ENCODE results near the gene ADARB2.

Gene ADARB2

DNA sequence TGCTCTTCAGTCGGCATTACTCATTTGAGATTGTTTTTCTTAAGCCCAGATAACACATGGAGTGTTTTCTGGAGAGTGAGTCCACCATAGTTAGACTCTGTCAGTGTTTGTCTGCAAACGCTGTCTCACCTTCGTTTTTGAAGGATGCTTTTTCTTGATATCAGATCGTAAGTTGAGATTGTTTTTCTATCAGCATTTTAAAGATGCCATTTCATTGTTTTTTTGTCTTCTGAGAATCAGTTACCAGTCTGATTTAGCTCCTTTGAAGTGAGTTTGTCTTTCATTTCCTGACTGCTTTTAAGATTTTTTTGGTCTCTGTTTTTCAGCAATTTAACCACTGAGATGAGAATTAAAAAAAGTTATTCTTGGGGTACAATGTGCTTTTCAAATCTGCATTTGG lies 543.8 kb downstream of the ADARB2 start:
- Histone ChIP-seq H3K4me1 (peaks cover 40% of the 10 kb centered on the region), H3K4me2 (peak overlapping the region; percentile 68), H3K36me3 (no peaks in the 10 kb centered on the region)

DNA sequence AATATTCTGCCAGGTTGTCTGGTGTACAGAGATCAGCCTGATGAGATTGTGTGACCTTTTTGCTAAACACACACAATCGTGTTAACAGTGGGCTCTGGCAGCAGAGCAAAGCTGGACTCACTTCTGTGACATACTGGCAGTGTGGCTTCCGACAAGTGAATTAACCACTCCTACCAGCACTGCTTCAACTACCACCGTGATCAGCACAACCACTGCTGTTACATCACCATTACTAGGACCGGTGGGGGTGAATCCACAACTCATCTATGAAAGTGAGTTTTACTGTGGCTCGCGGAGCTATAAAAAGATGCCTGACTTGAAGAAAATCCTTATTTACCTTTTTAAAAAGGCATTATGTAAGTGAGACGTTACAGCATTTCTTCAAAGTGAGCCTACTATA lies 545.6 kb downstream of the ADARB2 start:
- H3K36me3 ChIP-seq, result no peaks in the 10 kb centered on the region
- no peak overlapping the region for H3K27ac ChIP-seq
- no peak for TF ChIP-seq Cebpa-rat (IDR thresholded peaks at IDR 0.05)
- no peak overlapping the region for H3K9ac ChIP-seq
- H4K20me1 ChIP-seq, result no peaks in the 10 kb centered on the region
- H3K4me1 ChIP-seq, result peaks cover 51% of the 10 kb centered on the region
- no peaks in the 10 kb centered on the region for H3K9me3 ChIP-seq
- H3K27me3 ChIP-seq, result no peaks in the 10 kb centered on the region
- H3K4me2 ChIP-seq, result no peak overlapping the region
- no peak overlapping the region for H3K4me3 ChIP-seq

More for the DNA sequence above, 543.8 kb downstream of the ADARB2 start:
- H3K4me3 ChIP-seq, result no peak overlapping the region
- H3K9ac ChIP-seq, result 0 out of 2 replicates have a peak overlapping the region, but pooled peaks have one; percentile 28
- H3K27ac ChIP-seq, result no peak overlapping the region
- H3K9me3 ChIP-seq, result no peaks in the 10 kb centered on the region
- no peaks in the 10 kb centered on the region for H3K27me3 ChIP-seq
- no peak for TF ChIP-seq Cebpa-rat (IDR thresholded peaks at IDR 0.05)
- H4K20me1 ChIP-seq, result no peaks in the 10 kb centered on the region

DNA sequence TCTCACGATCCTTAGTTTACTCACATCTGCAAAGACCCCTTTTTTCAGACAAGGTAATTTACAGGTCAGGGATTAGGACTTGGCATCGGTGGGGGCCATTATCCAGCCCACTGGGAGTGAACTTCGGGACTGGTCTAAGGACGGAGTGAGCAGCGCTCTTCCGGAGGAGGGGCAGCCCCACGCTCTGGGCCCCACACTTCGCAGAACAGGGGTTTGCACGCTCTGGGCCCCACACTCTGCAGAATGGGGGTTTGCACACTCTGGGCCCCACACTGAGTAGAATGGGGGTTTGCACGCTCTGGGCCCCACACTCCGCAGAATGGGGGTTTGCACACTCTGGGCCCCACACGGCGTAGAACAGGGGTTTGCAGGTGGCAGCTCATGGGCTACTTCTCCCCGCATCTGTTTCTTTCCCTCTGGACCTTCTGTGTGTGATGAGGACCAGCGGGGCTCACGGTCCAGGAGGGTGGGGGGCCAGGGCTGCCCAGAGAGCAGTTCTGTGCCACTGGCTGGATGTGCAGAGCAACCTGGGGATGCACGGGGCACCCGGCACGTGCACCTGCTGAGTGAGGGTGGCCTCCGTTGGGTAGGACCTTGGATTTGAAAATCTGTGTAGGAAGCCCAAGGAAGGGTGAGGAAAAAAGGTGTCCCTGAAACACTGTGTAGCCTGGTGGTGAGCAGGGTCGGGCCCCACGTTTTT lies 546.4 kb downstream of the ADARB2 start:
- H3K27ac ChIP-seq, result no peak overlapping the region
- H4K20me1 ChIP-seq, result no peaks in the 10 kb centered on the region
- H3K9ac ChIP-seq, result no peak overlapping the region
- H3K4me1 ChIP-seq, result peaks cover 59% of the 10 kb centered on the region
- TF ChIP-seq Cebpa-rat (IDR thresholded peaks at IDR 0.05), result no peak
- no peak overlapping the region for H3K4me2 ChIP-seq
- no peaks in the 10 kb centered on the region for H3K27me3 ChIP-seq
- H3K4me3 ChIP-seq, result no peak overlapping the region
- H3K9me3 ChIP-seq, result no peaks in the 10 kb centered on the region
- H3K36me3 ChIP-seq, result no peaks in the 10 kb centered on the region

DNA sequence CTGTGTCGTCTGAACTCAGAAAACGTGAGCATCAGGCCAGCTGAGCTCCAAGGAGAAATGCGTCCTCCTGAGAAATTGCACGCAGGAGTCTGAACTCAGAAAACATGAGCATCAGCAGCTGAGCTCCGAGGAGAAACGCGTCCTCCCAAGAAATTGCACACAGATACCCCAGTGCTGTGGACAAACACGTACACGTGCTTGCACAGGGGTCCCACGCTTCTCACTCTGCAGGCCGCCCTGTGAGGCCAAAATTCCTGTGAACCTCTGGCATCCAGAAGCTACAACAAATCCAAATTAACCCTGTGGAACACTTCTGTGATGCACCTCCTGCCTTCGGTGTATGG lies 547.3 kb downstream of the ADARB2 start:
- Histone ChIP-seq H3K9me3 (no peaks in the 10 kb centered on the region), H3K27me3 (no peaks in the 10 kb centered on the region), H3K9ac (no peak overlapping the region), H3K4me3 (no peak overlapping the region), H3K4me2 (no peak overlapping the region), H3K36me3 (no peaks in the 10 kb centered on the region), H4K20me1 (no peaks in the 10 kb centered on the region), H3K27ac (no peak overlapping the region), H3K4me1 (peaks cover 64% of the 10 kb centered on the region)
- TF ChIP-seq Cebpa-rat (IDR thresholded peaks at IDR 0.05), result no peak

DNA sequence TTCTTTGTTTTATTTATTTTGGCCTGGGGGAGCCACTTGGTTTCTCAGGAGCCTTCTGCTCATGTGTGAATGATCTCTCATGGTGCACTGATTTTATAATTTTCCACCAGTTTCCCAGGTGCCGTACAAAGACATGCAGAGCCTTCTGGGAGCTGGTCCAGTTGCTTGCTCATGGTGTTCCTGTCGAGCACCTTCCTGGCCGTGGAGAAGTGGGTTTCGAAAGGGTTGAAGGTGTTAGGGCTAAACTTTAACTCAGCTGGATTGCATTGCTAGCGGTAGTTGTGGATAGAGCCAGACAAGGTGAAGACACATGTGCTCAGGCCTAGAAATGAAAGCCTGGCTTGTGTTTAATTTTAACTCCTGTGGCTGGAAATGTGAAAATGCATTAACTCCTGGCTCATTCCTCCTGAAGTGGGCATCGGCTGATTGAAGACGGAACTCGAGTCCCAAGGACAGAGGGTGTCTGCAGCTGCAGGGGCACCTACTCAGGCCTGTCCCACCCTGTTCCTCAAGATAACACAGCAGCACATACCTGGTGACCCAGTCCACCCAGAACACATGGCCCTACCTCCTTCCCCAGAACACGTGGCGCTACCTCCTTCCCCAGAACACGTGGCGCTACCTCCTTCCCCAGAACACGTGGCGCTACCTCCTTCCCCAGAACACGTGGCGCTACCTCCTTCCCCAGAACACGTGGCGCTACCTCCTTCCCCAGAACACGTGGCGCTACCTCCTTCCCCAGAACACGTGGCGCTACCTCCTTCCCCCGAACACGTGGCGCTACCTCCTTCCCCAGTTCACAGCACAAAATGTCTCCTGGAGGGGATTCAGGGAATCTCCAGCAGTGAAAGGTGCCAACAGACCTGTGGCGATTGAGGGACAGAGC lies 547.9 kb downstream of the ADARB2 start:
- Histone ChIP-seq H3K4me2 (peak overlapping the region; percentile 78), H3K27me3 (no peaks in the 10 kb centered on the region), H3K36me3 (no peaks in the 10 kb centered on the region), H3K4me3 (no peak overlapping the region), H3K9ac (no peak overlapping the region), H4K20me1 (no peaks in the 10 kb centered on the region), H3K4me1 (peaks cover 59% of the 10 kb centered on the region), H3K9me3 (no peaks in the 10 kb centered on the region), H3K27ac (no peak overlapping the region)
- no peak for TF ChIP-seq Cebpa-rat (IDR thresholded peaks at IDR 0.05)

DNA sequence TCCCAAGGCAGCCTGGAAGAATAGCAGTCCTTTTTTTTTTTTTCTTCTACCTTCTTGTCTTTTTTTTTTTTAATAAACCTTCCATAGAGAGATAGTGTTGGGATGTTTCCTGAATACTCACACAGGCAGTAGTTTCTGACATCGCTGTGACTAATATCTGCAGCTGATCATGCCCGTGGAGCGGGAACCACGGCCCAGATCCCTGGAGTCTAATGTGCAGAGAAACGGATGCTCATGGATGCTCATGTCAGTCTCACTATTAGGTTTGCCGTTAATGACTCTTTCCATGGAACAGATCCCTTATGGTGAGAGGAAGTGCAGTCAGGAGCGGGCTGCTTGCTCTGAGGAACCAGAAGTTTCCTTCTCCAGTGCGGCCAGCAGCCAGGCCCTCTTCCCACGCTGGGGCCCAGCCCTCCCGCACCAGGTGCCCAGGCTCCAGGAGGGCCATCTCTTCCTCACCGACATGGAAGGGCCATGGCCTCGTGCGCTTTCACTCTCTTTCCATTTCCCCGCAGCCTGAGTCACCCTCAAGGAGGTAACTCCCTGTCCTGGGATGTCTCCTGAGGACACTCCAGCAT lies 548.7 kb downstream of the ADARB2 start:
- Histone ChIP-seq H3K4me1 (peaks cover 54% of the 10 kb centered on the region), H3K36me3 (no peaks in the 10 kb centered on the region), H3K4me2 (peak overlapping the region; percentile 78), H3K9ac (no peak overlapping the region), H3K4me3 (no peak overlapping the region), H3K9me3 (no peaks in the 10 kb centered on the region), H3K27me3 (no peaks in the 10 kb centered on the region), H3K27ac (no peak overlapping the region), H4K20me1 (no peaks in the 10 kb centered on the region)
- TF ChIP-seq Cebpa-rat (IDR thresholded peaks at IDR 0.05), result no peak

DNA sequence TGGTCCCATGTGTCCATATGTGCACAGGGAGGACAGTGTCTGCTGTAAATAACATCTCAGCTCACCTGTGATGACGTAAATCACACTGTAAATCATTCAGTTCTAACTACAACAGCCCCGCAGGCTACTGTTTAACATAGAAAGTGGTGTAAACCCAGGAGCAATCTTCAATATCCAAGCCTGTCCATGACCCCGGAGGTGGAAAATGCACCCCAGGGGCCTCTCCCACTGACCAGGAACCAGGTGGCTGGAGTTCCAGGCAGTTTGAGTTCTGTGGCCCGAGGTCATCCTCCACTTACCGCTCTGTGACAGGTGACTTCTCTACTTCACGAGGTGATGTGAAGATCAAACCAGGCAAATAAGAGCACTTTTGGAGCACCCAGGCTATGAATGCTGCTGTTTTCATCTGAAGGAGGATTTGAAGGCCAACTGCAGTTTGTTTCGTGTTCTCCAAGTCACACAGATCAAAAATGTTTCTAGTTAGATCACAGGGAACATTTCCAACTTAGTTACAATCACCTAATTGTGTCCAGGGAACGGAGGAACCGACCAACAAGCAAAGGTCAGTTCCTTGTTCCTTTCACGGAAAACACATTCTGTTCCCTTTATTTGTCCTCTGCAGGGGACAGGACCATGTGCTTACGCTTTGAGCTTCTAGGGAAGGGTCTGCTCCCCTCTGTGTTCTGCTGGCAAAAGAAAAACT lies 549.3 kb downstream of the ADARB2 start:
- H4K20me1 ChIP-seq, result no peaks in the 10 kb centered on the region
- no peak overlapping the region for H3K9ac ChIP-seq
- no peak for TF ChIP-seq Cebpa-rat (IDR thresholded peaks at IDR 0.05)
- no peaks in the 10 kb centered on the region for H3K27me3 ChIP-seq
- H3K4me2 ChIP-seq, result peak overlapping the region; percentile 78
- no peak overlapping the region for H3K4me3 ChIP-seq
- peak overlapping the region; percentile 59; the same call in 1 of the 2 replicates for H3K27ac ChIP-seq
- no peaks in the 10 kb centered on the region for H3K9me3 ChIP-seq
- H3K36me3 ChIP-seq, result no peaks in the 10 kb centered on the region
- H3K4me1 ChIP-seq, result peaks cover 54% of the 10 kb centered on the region

DNA sequence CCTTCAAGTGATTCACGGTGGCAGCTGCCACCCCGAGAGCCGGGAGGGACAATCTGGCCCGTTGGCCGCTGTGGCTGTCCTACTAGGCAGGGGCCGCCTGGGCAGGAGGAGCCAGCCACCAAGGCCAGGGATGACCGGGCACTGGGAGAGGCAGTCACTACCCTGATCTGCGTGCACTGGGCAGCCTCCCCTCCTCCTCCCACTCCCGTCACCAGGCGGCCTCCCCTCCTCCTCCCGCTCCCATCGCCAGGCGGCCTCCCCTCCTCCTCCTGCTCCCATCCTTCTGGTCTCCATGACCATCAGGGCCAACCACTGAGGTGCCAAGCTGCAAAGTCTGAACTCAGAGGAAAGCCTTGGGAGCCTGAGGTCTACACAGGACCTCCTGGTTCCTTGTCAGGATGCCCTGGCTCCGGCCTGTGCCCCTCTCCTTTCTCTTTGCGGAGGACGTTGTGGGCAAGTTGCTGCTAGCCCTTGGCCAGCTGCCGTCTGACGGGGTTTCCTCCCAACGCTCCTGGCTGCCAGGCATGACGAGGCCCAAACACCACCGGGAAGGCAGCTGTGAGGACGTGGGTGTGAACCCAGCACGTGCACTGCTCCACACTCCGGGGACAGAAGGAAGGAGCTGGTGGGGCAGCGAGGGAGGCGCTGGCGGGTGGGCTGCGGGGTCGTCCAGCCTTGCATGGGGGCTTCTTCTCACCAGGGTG lies 550.0 kb downstream of the ADARB2 start:
- no peaks in the 10 kb centered on the region for H3K27me3 ChIP-seq
- H3K36me3 ChIP-seq, result no peaks in the 10 kb centered on the region
- no peak overlapping the region for H3K9ac ChIP-seq
- no peaks in the 10 kb centered on the region for H3K9me3 ChIP-seq
- H3K4me2 ChIP-seq, result peak overlapping the region; percentile 78
- H3K27ac ChIP-seq, result peak overlapping the region; percentile 59; the same call in 1 of the 2 replicates
- TF ChIP-seq Cebpa-rat (IDR thresholded peaks at IDR 0.05), result no peak
- H3K4me1 ChIP-seq, result peaks cover 54% of the 10 kb centered on the region
- peak overlapping the region; percentile 7; the same call in 1 of the 2 replicates for H3K4me3 ChIP-seq
- no peaks in the 10 kb centered on the region for H4K20me1 ChIP-seq

DNA sequence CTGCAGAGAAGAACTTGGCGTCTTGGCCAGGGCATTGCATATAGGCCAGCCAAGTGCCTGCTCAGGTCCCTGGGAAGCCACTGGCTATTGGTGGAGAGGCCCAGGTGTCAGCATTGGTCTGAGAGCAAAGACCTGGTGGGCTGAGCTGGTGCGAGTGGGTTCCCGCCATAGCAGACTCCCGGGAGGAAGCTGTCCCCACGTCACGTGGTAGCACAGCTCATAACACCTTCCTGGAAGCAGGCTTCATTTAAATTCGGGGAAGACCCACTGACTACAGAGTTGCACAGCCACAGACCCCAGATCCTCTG lies 550.7 kb downstream of the ADARB2 start:
- Histone ChIP-seq H3K4me2 (peak overlapping the region; percentile 78), H3K36me3 (no peaks in the 10 kb centered on the region), H3K4me1 (peaks cover 60% of the 10 kb centered on the region), H3K27ac (no peak overlapping the region), H4K20me1 (no peaks in the 10 kb centered on the region), H3K9ac (no peak overlapping the region), H3K4me3 (no peak overlapping the region), H3K9me3 (peaks cover 6% of the 10 kb centered on the region), H3K27me3 (no peaks in the 10 kb centered on the region)
- no peak for TF ChIP-seq Cebpa-rat (IDR thresholded peaks at IDR 0.05)

Data from BLaER1 (cell line).